GM23248 (cell line): ENCODE results near the gene TENM4.

Experiments used
- EZH2 ChIP-seq: fragments of 200-600 bp; sonication (generic); IDR thresholded peaks from 2 replicates; pipeline ENCODE4 v1.6.1; 2018; ENCODE audit warnings: antibody characterized with exemption, mild to moderate bottlenecking; ENCODE audit not compliant: insufficient read depth, poor library complexity, severe bottlenecking
- EZH2phosphoT487 ChIP-seq: fragments of 200-600 bp; sonication (generic); IDR thresholded peaks from 2 replicates; pipeline ENCODE4 v1.6.1; 2018; ENCODE audit warnings: antibody characterized with exemption, moderate library complexity, mild to moderate bottlenecking, low read depth; ENCODE audit not compliant: insufficient read depth

DNA sequence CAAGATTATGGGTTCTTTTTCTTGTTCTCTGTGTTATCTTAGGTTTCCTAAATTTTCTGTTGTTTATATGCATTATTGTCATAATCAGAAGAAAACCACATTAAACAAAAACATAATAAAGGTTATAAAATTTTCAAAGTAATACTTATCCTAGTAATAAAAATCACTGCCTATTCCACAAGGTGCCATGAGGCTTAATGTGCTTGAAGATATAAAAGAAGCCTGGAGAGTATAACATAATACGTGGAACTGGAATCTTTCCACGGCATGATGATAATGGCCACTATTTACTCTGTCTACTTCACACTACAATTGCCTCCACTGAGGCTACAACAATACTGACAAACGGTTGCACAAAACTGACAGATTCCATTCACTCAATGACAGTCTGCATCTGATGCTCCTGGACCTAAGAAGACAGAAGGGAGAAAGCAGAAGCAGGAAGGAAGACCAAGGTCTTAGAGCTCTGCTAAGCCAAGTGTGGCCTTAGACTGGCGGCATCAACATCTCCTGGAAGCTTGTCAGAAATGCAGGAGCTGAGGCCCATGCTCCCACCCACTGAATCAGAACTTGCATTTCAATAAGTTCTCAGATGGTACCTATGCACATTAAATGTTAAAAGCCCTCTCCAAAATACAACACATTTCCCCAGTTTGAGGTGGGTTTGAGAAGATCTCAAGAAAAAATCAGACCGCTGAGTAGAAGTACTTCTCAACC lies 13.1 kb downstream of the TENM4 start:
- TF ChIP-seq EZH2phosphoT487, result no peak
- no peak for TF ChIP-seq EZH2
